Karpas-422 (cell line): ENCODE data around the gene MEIKIN. TPM values are rescaled to one million over a fixed set of nuclear protein-coding genes. Genes with fewer than 3 reads are reported as not detected.
"Not testable (repeated sequence)": the region's sequence is repeated elsewhere in the genome, so short reads cannot be mapped to it uniquely, and the experiment has no call there.

ENCODE experiments used
- DNase-seq: peaks from one replicate; pipeline ENCODE4 v3.0.0-alpha.2; 2015
- H2AFZ ChIP-seq: fragments of 200-600 bp; sonication (generic); 2 replicates; pipeline ENCODE4 v1.6.1; 2014; ENCODE audit warnings: antibody characterized with exemption, low read length, mixed read lengths
- H3K27ac ChIP-seq: fragments of 200-600 bp; sonication (generic); 2 replicates; pipeline ENCODE4 v1.5.1; 2014; ENCODE audit warnings: mild to moderate bottlenecking, low read length, moderate library complexity
- H3K27me3 ChIP-seq: fragments of 200-600 bp; sonication (generic); 2 replicates; pipeline ENCODE4 v1.6.1; 2014; ENCODE audit warnings: low read length, mixed read lengths
- H3K36me3 ChIP-seq: fragments of 200-600 bp; sonication (generic); 2 replicates; pipeline ENCODE4 v1.6.1; 2014; ENCODE audit warnings: low read length, mixed read lengths; ENCODE audit not compliant: insufficient read depth
- H3K4me1 ChIP-seq: fragments of 200-600 bp; sonication (generic); 2 replicates; pipeline ENCODE4 v1.6.1; 2014; ENCODE audit warnings: mild to moderate bottlenecking, low read length, mixed read lengths
- H3K4me2 ChIP-seq: fragments of 200-600 bp; sonication (generic); 2 replicates; pipeline ENCODE4 v1.6.1; 2014; ENCODE audit warnings: low read length, low read depth, mild to moderate bottlenecking; ENCODE audit not compliant: poor library complexity, severe bottlenecking
- H3K4me3 ChIP-seq: fragments of 200-600 bp; sonication (generic); 2 replicates; pipeline ENCODE4 v1.5.1; 2014; ENCODE audit warnings: mild to moderate bottlenecking, antibody characterized with exemption, low read length, mixed read lengths
- H3K79me2 ChIP-seq: fragments of 200-600 bp; sonication (generic); 2 replicates; pipeline ENCODE4 v1.6.1; 2014; ENCODE audit warnings: mild to moderate bottlenecking, low read length, mixed read lengths
- H3K9ac ChIP-seq: fragments of 200-600 bp; sonication (generic); 2 replicates; pipeline ENCODE4 v1.6.0; 2014; ENCODE audit warnings: low read length
- H3K9me2 ChIP-seq: fragments of 200-600 bp; sonication (generic), shearing (Covaris generic); replicated peaks from 2 replicates; pipeline ENCODE4 v1.6.0; 2014; ENCODE audit warnings: mild to moderate bottlenecking, low read length, moderate library complexity; ENCODE audit not compliant: insufficient read depth
- H3K9me3 ChIP-seq: fragments of 300-700, 200-600 bp; sonication (generic); 2 replicates; pipeline ENCODE4 v1.6.1; 2014; ENCODE audit warnings: low read length, mixed read lengths
- H4K20me1 ChIP-seq: fragments of 200-600 bp; sonication (generic); 2 replicates; pipeline ENCODE4 v1.6.1; 2014; ENCODE audit warnings: mild to moderate bottlenecking, antibody characterized with exemption, low read length, low read depth; ENCODE audit not compliant: insufficient read depth
- total RNA-seq: library from RNA; depleted of rRNA; stranded (reverse); fragments of >200 nt; shearing (Covaris generic); gene quantifications from 2 replicates; pipeline ENCODE4 v1.2.3, GENCODE V29; 2014; ENCODE audit warnings: low replicate concordance

MEIKIN gene
- total RNA-seq, 1 experiment from 2014 or later = not detected

DNA sequence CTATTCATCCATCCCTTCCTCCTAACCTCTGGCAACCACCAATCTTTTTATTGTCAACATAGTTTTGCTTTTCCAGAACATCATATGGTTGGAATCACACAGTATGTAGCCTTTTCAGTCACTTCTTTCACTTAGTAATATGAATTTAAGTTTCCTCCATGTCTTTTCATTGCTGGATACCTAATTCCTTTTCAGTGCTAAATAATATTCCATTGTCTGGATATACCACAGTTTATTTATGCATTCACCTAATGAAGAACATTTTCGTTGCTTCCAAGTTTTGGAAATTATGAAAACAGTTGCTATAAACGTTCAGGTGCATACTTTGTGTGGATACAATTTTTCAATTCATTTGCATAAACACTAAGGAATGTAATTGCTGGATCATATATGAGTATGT is 77.9 kb downstream of the MEIKIN start:
- no peak for DNase-seq
- Histone ChIP-seq H3K27ac (no peak overlapping the region), H2AFZ (no peak overlapping the region), H3K36me3 (no peaks in the 10 kb centered on the region), H3K79me2 (no peaks in the 10 kb centered on the region), H3K4me3 (no peak overlapping the region), H3K27me3 (peaks cover 3% of the 10 kb centered on the region; the same call in 1 of the 2 replicates), H4K20me1 (no peaks in the 10 kb centered on the region), H3K4me2 (no peak overlapping the region), H3K9ac (no peak overlapping the region), H3K9me3 (peaks cover 29% of the 10 kb centered on the region), H3K9me2 (no peaks in the 10 kb centered on the region), H3K4me1 (no peaks in the 10 kb centered on the region)

DNA sequence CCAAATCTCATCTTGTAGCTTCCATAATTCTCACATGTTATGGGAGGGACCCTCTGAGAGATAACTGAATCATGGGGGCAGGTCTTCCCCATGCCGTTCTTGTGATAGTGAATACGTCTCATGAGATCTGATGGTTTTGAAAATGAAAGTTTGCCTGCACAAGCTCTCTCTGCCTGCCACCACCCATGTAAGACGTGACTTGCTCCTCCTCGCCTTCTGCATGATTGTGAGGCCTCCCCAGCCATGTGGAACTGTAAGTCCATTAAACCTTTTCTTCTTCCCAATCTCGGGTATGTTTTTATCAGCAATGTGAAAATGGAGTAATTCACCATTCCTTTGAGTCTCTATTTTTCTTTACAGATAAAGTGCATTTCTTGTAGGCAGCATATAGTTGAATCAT is 81.8 kb downstream of the MEIKIN start:
- H4K20me1 ChIP-seq = no peaks in the 10 kb centered on the region
- H3K27ac ChIP-seq = no peak overlapping the region
- H3K4me3 ChIP-seq = no peak overlapping the region
- no peaks in the 10 kb centered on the region for H3K4me1 ChIP-seq
- H2AFZ ChIP-seq = no peak overlapping the region
- H3K4me2 ChIP-seq = no peak overlapping the region
- peaks cover 29% of the 10 kb centered on the region for H3K9me3 ChIP-seq
- H3K27me3 ChIP-seq = peaks cover 3% of the 10 kb centered on the region; the same call in 1 of the 2 replicates
- H3K9ac ChIP-seq = no peak overlapping the region
- no peaks in the 10 kb centered on the region for H3K36me3 ChIP-seq
- H3K79me2 ChIP-seq = no peaks in the 10 kb centered on the region
- no peaks in the 10 kb centered on the region for H3K9me2 ChIP-seq
- no peak for DNase-seq

GRCh38 chr5:131857388-131857787 is 88.1 kb downstream of the MEIKIN start:
- Histone ChIP-seq H3K9me3 (no peaks in the 10 kb centered on the region), H4K20me1 (no peaks in the 10 kb centered on the region), H2AFZ (no peak overlapping the region), H3K9me2 (no peaks in the 10 kb centered on the region), H3K4me2 (no peak overlapping the region), H3K4me3 (no peak overlapping the region), H3K36me3 (no peaks in the 10 kb centered on the region), H3K9ac (no peak overlapping the region), H3K27ac (no peak overlapping the region), H3K4me1 (no peaks in the 10 kb centered on the region), H3K27me3 (0 out of 2 replicates have a peak, but pooled peaks cover 3% of the 10 kb centered on the region), H3K79me2 (no peaks in the 10 kb centered on the region)
- no peak for DNase-seq

- Histone ChIP-seq H3K27me3 (0 out of 2 replicates have a peak, but pooled peaks cover 3% of the 10 kb centered on the region), H3K79me2 (no peaks in the 10 kb centered on the region), H3K9ac (no peak overlapping the region), H3K9me2 (no peaks in the 10 kb centered on the region), H3K4me3 (no peak overlapping the region), H3K36me3 (no peaks in the 10 kb centered on the region), H3K9me3 (no peaks in the 10 kb centered on the region), H4K20me1 (no peaks in the 10 kb centered on the region), H3K4me2 (no peak overlapping the region), H2AFZ (no peak overlapping the region), H3K27ac (no peak overlapping the region), H3K4me1 (no peaks in the 10 kb centered on the region)
- no peak for DNase-seq
Measured at GRCh38 chr5:131855452-131855851, 90.0 kb downstream of the MEIKIN start.

GRCh38 chr5:131854134-131854533 is 91.3 kb downstream of the MEIKIN start:
- Histone ChIP-seq H3K4me2 (no peak overlapping the region), H4K20me1 (no peaks in the 10 kb centered on the region), H3K27ac (no peak overlapping the region)

GRCh38 chr5:131848662-131849061 is 96.8 kb downstream of the MEIKIN start:
- DNase-seq = no peak
- Histone ChIP-seq H3K4me2 (no peak overlapping the region), H3K9me2 (no peaks in the 10 kb centered on the region), H3K9me3 (peaks cover 22% of the 10 kb centered on the region), H4K20me1 (no peaks in the 10 kb centered on the region), H3K36me3 (no peaks in the 10 kb centered on the region), H3K4me1 (no peaks in the 10 kb centered on the region), H3K27me3 (no peaks in the 10 kb centered on the region), H3K79me2 (no peaks in the 10 kb centered on the region), H3K27ac (no peak overlapping the region), H2AFZ (no peak overlapping the region), H3K4me3 (no peak overlapping the region), H3K9ac (no peak overlapping the region)

More at GRCh38 chr5:131854134-131854533, 91.3 kb downstream of the MEIKIN start:
- Histone ChIP-seq H3K79me2 (no peaks in the 10 kb centered on the region), H3K9ac (no peak overlapping the region), H3K9me3 (no peaks in the 10 kb centered on the region), H3K4me1 (no peaks in the 10 kb centered on the region), H3K27me3 (0 out of 2 replicates have a peak, but pooled peaks cover 3% of the 10 kb centered on the region), H3K36me3 (no peaks in the 10 kb centered on the region), H3K4me3 (no peak overlapping the region), H3K9me2 (no peaks in the 10 kb centered on the region), H2AFZ (no peak overlapping the region)
- DNase-seq = no peak

DNA sequence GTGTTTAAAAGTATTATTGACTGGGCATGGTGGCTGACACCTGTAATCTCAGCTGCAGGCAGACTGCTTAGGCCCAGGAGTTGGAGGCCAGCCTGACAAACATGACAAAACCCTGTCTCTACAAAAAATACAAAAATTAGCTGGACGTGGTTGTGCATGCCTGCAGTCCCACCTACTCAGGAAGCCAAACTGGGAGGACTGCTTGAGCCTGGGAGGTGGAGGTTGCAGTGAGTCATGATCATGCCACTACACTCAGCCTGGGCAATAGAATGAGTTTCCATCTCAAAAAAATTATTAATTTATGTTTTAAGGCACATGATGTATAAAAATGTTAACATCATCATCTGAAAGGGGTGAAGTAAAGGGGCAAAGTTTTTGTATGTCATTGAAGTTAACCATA is 98.9 kb downstream of the MEIKIN start:
- H3K9me3 ChIP-seq = peaks cover 25% of the 10 kb centered on the region

DNA sequence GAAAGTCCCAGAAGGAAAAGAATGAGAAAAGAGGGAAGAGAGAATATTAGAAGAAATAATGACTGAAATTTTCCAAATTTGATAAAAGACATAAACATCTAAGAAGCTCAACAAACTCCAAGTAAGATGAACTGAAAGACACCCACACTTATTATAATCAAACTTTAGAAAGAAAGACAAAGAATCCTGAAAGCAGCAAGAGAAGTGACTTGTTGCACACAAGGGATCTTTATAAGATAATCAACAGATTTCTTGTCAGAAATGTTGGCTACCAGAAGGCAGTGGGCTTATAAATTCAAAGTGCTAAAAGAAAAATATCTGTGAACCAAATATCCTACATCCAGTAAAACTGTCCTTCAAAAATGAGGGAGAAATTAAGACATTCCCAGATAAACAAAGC is 99.6 kb downstream of the MEIKIN start:
- no peaks in the 10 kb centered on the region for H3K79me2 ChIP-seq
- no peak overlapping the region for H2AFZ ChIP-seq
- no peak overlapping the region for H3K27ac ChIP-seq
- DNase-seq = no peak
- no peaks in the 10 kb centered on the region for H3K27me3 ChIP-seq
- no peaks in the 10 kb centered on the region for H3K4me1 ChIP-seq
- no peak overlapping the region for H3K9ac ChIP-seq
- H3K4me3 ChIP-seq = no peak overlapping the region
- no peaks in the 10 kb centered on the region for H4K20me1 ChIP-seq
- H3K9me3 ChIP-seq = peaks cover 25% of the 10 kb centered on the region
- no peak overlapping the region for H3K4me2 ChIP-seq
- no peaks in the 10 kb centered on the region for H3K9me2 ChIP-seq
- no peaks in the 10 kb centered on the region for H3K36me3 ChIP-seq

More for the DNA sequence above, 98.9 kb downstream of the MEIKIN start:
- Histone ChIP-seq H4K20me1 (no peaks in the 10 kb centered on the region), H3K4me1 (no peaks in the 10 kb centered on the region), H3K9me2 (no peaks in the 10 kb centered on the region), H3K27me3 (no peaks in the 10 kb centered on the region), H3K4me3 (no peak overlapping the region), H3K79me2 (no peaks in the 10 kb centered on the region), H3K36me3 (no peaks in the 10 kb centered on the region), H3K9ac (no peak overlapping the region), H2AFZ (no peak overlapping the region), H3K27ac (no peak overlapping the region), H3K4me2 (no peak overlapping the region)
- DNase-seq = no peak

DNA sequence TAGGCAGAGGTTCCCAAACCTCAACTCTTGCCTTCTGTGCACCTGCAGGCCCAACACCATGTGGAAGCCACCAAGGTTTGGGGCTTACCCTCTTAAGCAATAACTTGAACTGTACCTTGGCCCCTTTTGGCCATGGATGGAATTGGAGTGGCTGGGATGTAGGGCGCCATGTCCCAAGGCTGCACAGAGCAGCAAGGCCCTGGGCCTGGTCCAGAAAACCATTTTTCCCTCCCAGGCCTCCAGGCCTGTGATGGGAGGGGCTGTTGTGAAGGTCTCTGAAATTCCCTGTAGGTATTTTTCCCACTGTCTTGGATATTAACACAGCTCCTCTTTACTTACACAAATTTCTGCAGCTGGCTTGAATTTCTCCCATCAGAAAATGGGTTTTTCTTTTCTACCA is 102.5 kb downstream of the MEIKIN start:
- H3K9me2 ChIP-seq, H2AFZ ChIP-seq, H3K27me3 ChIP-seq, H3K4me1 ChIP-seq, H3K27ac ChIP-seq, H4K20me1 ChIP-seq, H3K9ac ChIP-seq, DNase-seq, H3K4me3 ChIP-seq, H3K79me2 ChIP-seq, H3K4me2 ChIP-seq, H3K36me3 ChIP-seq: not testable (repeated sequence)
- H3K9me3 ChIP-seq = peaks cover 17% of the 10 kb centered on the region
